PC-9 (cell line): Measurements from ENCODE around the gene GPR142.

Experiments used
- CTCF ChIP-seq: fragments of 200-600 bp; sonication (generic); conservative IDR thresholded peaks from 2 replicates; pipeline ENCODE4 v1.6.1; 2017; ENCODE audit warnings: mixed run types, antibody characterized with exemption, mild to moderate bottlenecking, moderate library complexity
- EZH2 ChIP-seq: fragments of 200-600 bp; sonication (generic); IDR thresholded peaks from 2 replicates; pipeline ENCODE4 v1.8.0; 2017; ENCODE audit warnings: antibody characterized with exemption, low read depth

GRCh38 chr17:74391771-74392170 lies 24.5 kb downstream of the GPR142 start:
- TF ChIP-seq CTCF (no peak), EZH2 (no peak)
